Measurements from ENCODE around the gene NUDT16. TPM values are rescaled to one million over a fixed set of nuclear protein-coding genes. Genes with fewer than 3 reads are reported as not detected.
"Not testable (repeated sequence)": the region's sequence is repeated elsewhere in the genome, so short reads cannot be mapped to it uniquely, and the experiment has no call there.

Gene NUDT16
- total RNA-seq, 4 donors from 2014 or later = 12.6 to 28.1 (median 16.4) TPM

DNA sequence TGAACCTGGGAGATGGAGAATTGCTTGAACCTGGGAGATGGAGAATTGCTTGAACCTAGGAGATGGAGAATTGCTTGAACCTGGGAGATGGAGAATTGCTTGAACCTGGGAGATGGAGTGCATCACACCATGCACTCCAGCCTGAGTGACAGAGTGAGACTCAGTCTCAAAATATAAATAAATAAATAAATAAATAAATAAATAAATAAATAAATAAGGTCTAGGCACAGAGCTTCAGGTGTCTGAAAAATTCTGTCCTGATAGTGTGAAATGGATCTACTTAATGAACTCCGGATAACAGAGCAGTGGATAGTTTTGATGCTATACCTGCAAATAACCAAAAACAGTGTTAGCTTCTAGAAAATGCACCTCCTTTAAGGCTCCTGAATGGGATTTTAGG lies 24.3 kb upstream of the NUDT16 start:
- no peaks in the 10 kb centered on the region for H3K36me3 ChIP-seq
- no peak overlapping the region for H3K27ac ChIP-seq
- H3K4me3 ChIP-seq = no peak overlapping the region
- no peaks in the 10 kb centered on the region for H3K9me3 ChIP-seq
- H3K27me3 ChIP-seq = no peaks in the 10 kb centered on the region
- no peak for DNase-seq
- intact Hi-C loops (cut with DNase I; ENCODE audit: low total_unique reads) = no loop called here
- no peaks in the 10 kb centered on the region for H3K4me1 ChIP-seq
- TF ChIP-seq POLR2A (IDR thresholded peaks at IDR 0.05) (no peak), CTCF (IDR thresholded peaks at IDR 0.05) (no peak)

DNA sequence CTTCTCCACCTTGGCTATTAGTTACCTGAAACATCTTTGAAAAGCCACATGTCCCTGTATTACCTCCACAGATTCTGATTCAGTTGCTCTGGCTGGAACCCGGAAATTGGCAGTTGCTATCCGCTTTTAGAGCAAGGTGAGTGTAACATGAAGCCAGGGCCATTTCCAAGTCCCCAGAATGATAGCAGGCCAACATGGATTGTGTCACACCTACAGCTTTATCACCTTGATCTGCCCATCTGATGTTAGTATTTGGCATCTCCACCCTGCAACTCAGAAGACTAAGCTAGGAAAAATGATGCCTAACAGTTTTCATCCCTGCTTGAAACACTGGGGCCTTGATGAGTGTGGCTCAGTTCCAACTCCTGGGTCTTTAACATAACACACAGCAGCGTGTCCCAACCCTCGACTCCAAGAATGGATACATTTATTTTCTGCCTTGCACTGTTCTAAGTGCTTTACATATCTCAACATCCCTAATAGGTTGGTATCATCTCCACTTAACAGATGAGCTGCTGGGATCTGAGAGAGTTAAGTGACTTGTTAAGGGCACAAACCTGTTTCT lies 21.3 kb upstream of the NUDT16 start:
- TF ChIP-seq POLR2A (IDR thresholded peaks at IDR 0.05) (no peak), CTCF (IDR thresholded peaks at IDR 0.05) (no peak)
- intact Hi-C loops (cut with DNase I; ENCODE audit: low total_unique reads) = no loop called here
- no peak for DNase-seq
- Histone ChIP-seq H3K27ac (no peak overlapping the region), H3K27me3 (no peaks in the 10 kb centered on the region), H3K9me3 (no peaks in the 10 kb centered on the region), H3K4me3 (no peak overlapping the region), H3K4me1 (no peaks in the 10 kb centered on the region), H3K36me3 (no peaks in the 10 kb centered on the region)

DNA sequence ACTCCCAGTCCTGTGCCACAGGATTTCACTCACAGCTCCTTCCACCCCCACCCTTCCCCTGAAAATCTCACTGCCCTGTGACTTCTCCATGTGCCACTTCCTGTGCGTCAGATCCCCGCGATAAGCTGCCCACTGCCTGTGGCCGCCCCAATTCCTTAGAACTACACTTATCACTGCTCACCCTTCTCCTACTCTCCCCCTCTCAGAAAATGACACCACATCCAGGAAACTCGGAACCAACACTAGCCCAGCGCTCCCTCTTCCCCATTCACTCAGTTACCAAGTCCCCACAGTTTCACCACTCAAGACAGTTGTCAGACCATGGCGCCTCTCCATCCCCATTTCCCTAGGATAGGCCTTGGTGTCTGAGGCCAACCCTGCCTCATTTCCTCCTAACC lies 20.5 kb upstream of the NUDT16 start:
- peak overlapping the region in 1 of 2 donors; percentile 48 for H3K4me3 ChIP-seq
- H3K9me3 ChIP-seq = not testable (repeated sequence)

GRCh38 chr3:131361464-131362421 lies 19.8 kb upstream of the NUDT16 start:
- no peaks in the 10 kb centered on the region for H3K27me3 ChIP-seq
- H3K4me3 ChIP-seq = peak overlapping the region; percentile 38 to 48
- intact Hi-C loops (cut with DNase I; ENCODE audit: low total_unique reads) = no loop called here
- no peaks in the 10 kb centered on the region for H3K36me3 ChIP-seq
- TF ChIP-seq CTCF (IDR thresholded peaks at IDR 0.05) (no peak), POLR2A (IDR thresholded peaks at IDR 0.05) (peak in 1 of 2 donors; percentile 14)
- DNase-seq = peak; percentile 55 to 69
- no peaks in the 10 kb centered on the region for H3K4me1 ChIP-seq
- H3K27ac ChIP-seq = peak overlapping the region in 1 of 2 donors; percentile 59
- H3K9me3 ChIP-seq = no peaks in the 10 kb centered on the region

More for the DNA sequence above, 20.5 kb upstream of the NUDT16 start:
- H3K4me1 ChIP-seq; intact Hi-C loops (cut with DNase I; ENCODE audit: low total_unique reads); H3K36me3 ChIP-seq; DNase-seq; H3K27me3 ChIP-seq: not testable (repeated sequence)
- peak overlapping the region in 1 of 2 donors; percentile 59 for H3K27ac ChIP-seq

GRCh38 chr3:131363275-131363674 lies 18.3 kb upstream of the NUDT16 start:
- intact Hi-C loops (cut with DNase I; ENCODE audit: low total_unique reads) = no loop called here
- Histone ChIP-seq H3K27me3 (no peaks in the 10 kb centered on the region), H3K4me3 (no peak overlapping the region), H3K36me3 (no peaks in the 10 kb centered on the region), H3K9me3 (no peaks in the 10 kb centered on the region), H3K27ac (no peak overlapping the region), H3K4me1 (no peaks in the 10 kb centered on the region)
- TF ChIP-seq POLR2A (IDR thresholded peaks at IDR 0.05) = no peak
- no peak for TF ChIP-seq CTCF (IDR thresholded peaks at IDR 0.05)
- DNase-seq = no peak

All from uterus (tissue), 4 donors.